ACHN (cell line): ENCODE results near the gene FASTKD2.

Experiments used
- DNase-seq: peaks from one replicate; pipeline ENCODE4 v3.0.0-alpha.2; 2015
- in situ Hi-C: cut with HindIII; loops from 2 replicates; pipeline ENCODE4 v1.10.0; 2017; ENCODE audit warnings: low sequenced_read_pairs, low pct_ligation_motif_present, low pct_unique_long_range_greater_than_20kb

The FASTKD2 gene

DNA sequence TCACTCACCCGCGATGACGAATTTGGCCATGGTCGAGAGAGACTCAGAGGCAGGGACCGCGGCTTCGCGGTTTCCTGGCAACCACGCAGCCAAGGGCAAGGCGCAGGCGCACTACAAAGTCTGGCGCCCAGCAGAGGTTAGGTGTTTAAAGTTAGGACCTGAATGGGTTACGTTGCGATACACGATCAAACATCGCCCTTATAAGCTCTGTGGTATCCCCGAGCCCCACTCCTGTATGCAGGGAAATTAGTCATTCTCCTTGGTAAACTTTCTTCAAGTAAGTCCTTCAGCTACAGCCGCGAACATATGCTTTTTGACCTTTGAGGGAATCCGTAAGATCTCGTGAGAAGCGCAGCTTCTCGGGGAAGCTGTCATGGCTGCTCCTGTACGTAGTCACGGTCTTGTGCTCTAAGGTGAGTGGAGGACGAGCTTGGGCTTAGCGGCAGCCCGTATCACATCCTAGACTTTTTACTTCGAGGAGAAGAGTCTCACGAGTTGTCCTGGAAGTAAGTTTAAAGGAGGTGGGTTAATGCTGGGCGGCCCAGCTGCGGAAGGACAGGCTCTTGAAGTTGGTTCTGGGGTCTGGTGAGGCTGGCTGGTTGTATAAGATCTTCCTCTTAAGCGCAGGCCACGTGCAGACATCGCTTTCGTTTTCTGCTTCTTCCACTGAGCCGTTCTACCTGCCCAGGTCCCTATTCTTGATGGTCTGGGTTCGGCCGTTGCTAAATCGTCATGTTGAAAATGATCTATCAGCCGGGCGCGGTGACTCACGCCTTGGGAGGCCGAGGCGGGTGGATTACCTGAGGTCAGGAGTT, at the start of gene FASTKD2, which contains the start of gene MDH1B:
TSS of gene FASTKD2 (plus strand) at position 365 of the 815 bp plus-strand sequence. CDS start 1,088 bp downstream, outside the sequence.
TSS of gene MDH1B (minus strand) at position 87 of the 815 bp plus-strand sequence. CDS start at position 30, 57 bp downstream.
- in situ Hi-C loops, result no loop called here
- peak; percentile 95 for DNase-seq

DNA sequence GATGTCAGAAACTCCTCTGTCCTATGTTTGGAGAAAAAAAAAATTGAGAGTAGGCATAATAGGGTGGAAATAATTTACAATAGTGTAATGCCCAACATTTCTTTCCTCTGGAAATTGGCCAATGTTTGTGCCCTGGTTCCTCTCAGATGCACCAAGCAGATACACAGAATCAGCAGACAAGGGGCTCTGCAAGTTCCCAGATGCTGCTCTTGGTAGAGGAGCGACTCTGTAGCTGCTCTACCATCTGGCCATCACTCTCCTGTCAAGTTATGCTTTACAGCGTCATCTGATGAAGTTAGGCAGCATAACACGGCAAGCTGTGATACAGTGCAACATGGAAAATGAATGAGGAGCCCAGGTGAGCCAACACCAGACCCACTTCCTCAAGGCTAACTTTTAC, 48.8 kb upstream of the FASTKD2 start:
- in situ Hi-C loops, result no loop called here
- no peak for DNase-seq

DNA sequence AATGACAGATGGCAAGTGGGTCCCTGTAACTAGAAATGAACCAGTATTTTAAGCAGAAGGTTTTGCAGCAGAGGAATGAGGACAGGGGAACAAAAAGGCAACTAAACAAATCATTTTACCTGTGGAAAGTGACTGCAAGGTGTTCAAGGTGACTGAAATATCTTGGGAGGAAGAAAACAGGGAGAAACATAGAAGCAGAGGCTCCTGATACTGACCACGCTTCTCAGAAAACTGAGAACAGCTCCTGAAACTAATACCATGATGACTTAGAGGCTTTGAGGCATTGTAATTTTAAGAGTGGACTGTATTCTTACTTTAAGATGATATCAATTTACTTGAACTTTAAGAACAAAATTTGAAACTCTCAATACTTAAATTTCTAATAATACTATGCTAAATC, 47.1 kb upstream of the FASTKD2 start, which contains the start of gene DYTN:
TSS of gene DYTN (minus strand) at position 101 of the 400 bp plus-strand sequence. CDS start 117 bp downstream, outside the sequence.
- DNase-seq, result no peak
- in situ Hi-C loops, result no loop called here

DNA sequence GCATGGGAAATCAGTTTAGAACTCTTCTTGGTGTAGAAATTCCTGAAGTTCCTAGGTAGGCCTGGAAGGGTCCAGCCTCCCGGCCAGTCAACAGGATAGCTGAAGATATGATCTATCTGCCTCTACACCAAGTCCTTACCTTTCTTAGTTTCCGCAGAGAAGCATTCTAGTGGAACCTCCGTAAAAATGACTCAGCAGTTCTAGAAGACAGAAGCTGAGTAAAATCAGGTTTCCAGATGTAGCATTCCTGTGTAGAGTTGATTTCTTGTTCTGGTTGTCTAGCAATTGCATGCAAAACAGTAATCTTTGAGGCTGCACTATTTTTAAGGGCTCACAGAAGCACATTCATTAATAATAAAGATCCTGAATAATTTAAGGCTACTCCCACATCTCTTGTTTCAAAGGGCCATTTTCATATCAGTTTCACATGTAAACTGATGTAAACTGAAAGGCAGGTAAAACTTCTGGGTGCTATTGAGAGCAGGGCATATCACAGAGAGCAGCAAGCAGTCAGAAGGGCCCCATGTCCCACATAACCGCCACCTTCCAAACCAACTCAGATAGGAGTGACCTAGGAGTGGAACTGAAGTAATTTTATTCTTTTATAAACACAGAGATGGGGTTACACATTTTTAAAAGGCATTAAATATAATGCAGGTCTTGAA, 44.0 kb upstream of the FASTKD2 start:
- in situ Hi-C loops, result no loop called here
- no peak for DNase-seq

DNA sequence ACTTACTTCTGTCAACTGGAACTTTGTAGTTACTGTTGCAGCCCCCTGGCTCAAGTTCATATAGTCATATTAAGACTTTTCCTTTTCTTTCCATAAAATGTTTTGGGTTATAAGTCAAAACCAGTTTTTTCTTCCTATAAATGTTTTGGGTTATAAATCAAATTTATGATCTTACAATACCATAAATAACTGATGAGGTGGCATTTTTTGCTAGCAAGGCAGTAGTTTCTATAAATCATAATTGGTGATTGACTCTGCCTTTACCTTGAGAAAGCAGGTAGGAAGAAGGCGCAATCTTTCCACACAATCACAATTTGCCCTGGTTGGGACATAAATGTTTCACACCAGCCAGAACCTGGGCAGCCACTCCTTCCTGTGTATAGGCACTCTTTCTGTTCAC, 42.1 kb upstream of the FASTKD2 start:
- in situ Hi-C loops, result no loop called here

DNA sequence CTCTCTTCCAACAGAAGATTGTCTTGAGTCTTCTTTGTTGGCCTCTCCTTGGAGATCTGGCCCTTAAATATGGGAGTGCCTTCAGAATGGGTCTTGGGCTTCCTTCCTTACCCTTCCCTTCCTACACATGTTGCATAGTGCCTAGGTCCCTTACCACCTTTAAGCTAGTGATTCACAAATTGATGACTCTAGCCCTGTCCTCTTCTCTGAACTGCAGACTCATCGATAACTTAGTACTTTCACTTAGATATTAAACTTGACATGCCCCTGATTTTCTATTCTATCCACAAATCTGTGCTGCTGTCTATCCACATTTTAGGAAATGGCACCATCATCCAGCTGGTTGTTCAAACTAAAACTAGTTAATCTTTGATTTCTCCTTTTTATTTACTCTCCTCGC, 38.1 kb upstream of the FASTKD2 start:
- DNase-seq, result no peak
- in situ Hi-C loops, result no loop called here

More for the DNA sequence above, 42.1 kb upstream of the FASTKD2 start:
- no peak for DNase-seq

DNA sequence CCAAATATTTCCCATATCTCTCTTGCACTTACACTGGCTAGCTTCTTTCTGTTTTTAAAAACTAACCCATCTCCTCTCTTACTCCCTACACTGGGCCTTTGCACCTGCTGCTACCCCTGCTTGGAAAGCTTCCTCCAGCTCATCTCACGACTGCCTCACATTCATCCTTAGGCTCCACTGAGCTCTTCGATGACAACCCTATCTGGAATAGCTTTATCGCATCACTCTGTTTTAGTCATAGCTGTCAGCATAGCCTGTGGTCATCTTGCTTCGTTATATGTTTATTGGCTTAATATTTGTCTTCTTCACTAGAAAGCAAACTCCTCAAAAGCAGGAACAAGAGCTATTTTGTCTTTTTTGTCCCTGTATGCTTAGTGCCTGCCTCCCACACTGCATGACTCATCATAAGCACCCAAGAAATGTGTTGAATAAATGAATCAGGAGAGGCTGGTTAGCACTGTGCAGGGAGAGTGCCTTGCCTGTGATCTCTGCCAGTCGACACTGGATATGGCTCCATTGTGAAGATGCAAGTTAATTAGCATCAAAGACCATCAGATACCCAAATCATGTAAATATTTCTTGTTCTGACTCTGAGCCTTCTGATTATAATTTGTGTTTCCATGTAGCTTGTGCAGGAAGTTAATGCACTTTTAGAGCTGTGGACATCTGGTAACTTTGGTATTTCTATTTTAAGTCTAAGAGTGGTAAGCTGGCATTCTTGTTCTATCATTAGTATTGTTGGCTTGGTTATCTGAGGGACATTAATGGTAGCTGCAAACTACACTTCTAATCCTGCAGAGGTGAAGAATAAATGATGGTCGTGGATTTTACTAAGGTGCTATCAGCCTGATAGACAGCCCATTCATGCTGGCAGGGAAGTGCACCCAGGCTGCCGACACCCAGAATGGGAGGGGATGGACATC, 36.9 kb upstream of the FASTKD2 start:
- in situ Hi-C loops, result no loop called here
- peak; percentile 18 for DNase-seq

DNA sequence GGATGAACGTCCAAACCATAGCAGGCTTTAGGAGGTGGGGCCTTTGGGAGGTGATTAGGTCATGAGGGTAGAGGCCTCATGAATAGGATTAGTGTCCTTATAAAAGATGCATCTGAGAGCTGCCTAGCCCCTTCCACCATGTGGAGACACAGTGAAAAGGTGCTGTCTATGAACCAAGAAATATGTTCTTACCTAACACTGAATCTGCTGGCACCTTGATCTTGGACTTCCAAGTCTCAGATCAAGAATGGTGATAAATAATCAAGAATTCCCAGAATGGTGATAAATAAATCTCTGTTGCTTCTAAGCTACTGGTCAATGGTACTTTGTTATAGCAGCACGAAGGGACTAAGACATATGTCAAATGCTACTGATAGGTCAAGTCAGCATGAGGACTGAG, 32.1 kb upstream of the FASTKD2 start:
- no peak for DNase-seq
- in situ Hi-C loops, result no loop called here

DNA sequence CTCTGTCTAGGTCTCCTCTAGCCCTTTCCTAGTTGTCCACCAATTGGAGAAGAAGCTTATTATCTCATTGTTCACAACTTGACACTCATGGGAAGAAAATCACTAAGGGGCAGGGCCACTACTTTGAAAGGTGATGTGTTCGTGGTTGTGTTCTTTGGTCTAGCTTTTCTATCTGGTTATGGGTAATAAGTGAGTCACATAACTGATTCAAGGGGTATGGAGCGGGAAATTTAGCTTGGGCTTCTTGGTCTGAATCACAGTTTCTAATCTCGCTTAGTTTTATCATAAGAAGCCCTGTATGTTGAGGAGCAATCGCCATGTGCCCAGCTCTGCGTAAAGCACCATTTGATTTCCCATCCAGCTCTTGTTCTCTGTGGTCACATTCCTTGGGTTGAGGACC, 28.5 kb upstream of the FASTKD2 start:
- DNase-seq, result no peak
- in situ Hi-C loops, result no loop called here

DNA sequence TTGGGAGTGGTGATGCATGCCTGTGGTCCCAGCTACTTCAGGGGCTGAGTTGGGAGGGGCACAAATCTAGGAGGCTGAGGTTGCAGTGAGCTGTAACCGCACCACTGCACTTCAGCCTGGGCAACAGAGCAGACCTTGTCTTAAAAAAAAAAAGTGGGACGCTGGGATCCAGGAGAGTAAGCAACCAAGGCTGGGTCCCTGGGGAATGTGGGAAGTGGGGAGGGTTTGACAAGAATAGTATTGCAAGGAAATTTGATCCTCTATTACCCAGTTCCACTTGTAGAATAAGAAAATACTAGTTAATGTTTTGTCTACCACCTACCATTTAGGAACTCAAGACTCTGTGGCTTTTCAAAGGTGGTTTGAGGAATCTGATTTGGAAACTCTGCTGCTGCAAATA, 26.1 kb upstream of the FASTKD2 start:
- no peak for DNase-seq
- in situ Hi-C loops, result no loop called here

DNA sequence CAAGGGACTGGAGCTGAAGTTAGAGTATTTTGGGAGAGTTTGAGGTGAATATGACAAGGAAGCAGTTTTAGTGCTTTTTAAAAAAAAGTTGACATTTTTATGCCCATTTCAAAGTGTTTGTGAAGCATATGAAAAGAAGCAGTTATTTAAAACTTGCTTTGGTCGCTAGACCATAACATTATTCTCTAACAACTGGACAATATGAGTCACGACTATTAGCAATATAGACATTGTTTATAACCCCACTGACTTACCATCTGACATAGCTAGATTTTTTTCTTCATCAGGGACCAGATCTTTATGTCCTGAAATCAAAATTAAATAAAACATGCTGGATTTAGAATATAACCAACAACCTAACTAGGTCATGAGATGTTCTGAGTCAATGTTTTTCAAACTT, 24.6 kb upstream of the FASTKD2 start:
- DNase-seq, result no peak
- in situ Hi-C loops, result no loop called here

DNA sequence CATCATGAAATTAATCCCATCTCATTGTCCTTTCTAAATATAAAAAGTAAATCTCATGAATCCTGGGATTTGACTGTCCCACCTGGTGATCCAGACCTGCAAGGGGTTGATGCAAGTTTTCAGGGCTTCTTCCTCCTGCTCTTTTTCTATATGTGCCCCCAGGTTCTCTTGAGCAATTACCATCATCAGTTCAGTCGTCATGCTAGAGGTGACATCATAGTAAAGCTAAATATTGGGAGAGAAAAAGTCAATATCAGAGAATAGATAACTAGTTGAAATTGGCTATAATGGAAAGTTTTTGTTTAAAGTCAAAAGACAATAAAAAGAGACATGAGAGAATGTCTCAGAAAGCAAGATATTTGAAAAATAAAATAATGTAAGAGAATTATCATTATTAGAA, 8.6 kb upstream of the FASTKD2 start:
- no peak for DNase-seq
- in situ Hi-C loops, result no loop called here

DNA sequence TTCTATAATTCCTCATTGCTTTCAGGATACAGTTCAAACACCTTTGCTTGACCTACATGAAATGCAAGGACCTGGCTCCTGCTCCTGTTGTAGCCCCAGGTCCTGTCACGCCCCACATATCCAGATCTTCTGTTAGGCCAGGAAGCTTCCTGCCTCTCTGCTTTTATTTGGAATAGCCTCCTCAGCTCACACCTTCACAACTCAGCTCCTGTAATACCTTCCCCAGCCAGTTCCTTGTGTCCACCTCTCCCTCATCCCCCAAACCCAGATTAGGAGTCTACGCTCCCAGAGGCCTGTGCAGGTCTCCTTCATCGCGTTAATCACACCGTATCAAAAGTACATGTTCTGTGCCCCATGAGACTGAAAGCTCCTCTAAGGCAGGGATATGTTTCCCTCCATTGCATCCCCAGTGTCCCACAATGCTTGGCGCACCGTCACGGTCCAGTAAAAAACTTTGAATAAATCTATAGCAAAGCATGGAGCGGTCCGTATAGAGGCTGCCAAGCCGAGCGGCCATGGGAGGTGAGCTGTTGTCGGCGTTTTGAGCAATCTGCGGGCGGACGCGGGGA, 649 bp upstream of the FASTKD2 start:
- in situ Hi-C loops, result no loop called here
- no peak for DNase-seq

DNA sequence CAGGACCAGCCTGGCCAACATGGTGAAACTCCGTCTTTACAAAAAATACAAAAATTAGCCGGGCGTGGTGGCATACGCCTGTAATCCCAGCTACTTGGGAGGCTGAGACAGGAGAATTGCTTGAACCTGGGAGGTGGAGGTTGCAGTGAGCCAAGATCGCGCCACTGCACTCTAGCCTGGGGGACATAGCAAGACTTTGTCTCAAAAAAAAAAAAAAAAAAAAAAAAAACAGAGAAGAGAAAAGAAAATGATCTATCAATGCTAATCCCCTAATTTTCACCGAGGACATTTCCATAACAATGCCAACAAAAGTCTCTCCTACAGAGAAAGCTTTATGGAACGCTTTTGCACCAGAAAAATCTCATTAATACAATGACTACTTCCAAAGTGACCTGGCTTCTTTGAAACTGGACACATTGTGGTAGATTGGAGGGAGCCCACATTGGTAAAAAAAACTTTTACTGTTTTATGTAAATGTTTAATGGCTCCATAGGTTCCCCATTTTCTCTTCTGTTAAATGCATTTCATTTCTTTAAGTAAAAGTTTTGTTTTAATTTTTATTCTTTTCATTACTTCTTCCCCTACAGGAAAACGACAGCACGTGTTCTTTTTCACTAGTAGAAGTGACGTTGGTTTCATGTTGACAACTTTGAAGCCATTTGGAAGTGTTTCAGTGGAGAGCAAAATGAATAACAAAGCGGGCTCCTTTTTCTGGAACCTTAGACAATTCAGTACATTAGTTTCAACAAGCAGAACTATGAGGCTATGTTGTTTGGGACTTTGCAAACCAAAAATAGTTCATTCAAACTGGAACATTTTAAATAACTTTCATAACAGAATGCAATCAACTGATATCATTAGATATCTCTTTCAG, 888 bp downstream of the FASTKD2 start:
- DNase-seq, result no peak
- in situ Hi-C loops, result no loop called here

DNA sequence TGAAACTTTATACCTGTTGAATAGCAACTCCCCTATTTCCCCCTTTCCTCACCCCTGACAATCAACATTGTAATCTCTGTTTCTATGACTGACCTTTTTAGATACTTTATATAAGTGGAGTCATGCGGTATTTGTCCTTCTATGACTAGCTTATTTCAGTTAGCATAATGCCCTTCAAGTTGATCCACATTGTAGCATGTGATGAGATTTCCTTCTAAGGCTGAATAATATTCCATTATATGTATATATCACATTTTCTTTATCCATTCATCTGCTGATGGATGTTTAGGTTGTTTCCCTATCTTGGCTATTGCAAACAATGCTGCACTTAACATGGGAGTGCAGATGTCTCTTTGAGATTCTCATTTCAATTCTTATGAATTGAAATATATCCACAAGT, 9.5 kb downstream of the FASTKD2 start:
- in situ Hi-C loops, result loop anchor here (25.0 kb wide), 1 partner anchor 712 kb away; no protein-coding TSS in a partner anchor
- no peak for DNase-seq

DNA sequence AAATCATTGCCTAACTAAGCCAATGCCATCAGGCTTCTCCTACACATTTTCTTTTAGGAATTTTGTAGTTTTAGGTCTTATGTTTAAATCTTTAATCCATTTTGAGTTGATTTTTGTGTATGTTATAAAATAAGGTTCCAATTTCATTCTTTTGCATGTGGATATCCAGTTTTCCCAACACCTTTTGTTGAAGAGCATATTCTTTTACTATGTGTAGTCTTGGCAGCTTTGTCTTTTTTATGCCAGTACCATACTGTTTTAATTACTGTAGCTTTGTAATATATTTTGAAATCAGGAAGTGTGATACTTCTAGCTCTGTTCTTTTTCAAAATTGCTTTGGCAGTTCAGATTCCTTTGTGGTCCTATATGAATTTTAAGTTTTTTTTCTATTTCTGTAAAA, 11.0 kb downstream of the FASTKD2 start:
- in situ Hi-C loops, result loop anchor here (25.0 kb wide), 1 partner anchor 711 kb away; no protein-coding TSS in a partner anchor
- DNase-seq, result no peak

DNA sequence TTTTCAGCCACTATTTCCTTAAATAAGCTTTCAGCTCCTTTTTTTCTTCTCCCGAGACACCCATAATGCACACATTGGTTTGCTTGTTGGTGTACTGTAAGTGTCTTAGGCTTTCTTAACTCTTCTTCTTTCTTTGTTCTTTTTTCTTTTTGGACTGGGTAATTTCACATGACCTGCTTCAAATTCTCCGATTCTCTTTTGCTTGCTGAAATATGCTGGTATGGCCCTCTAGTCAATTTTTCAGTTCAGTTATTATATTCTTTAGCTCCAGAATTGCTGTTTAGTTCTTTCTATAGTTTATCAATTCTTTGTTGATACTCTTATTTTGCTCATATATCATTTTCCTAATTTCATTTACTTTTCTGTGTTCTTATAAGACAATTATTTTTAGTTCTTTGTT, 15.3 kb downstream of the FASTKD2 start:
- in situ Hi-C loops, result loop anchor here (25.0 kb wide), 1 partner anchor 707 kb away; no protein-coding TSS in a partner anchor
- DNase-seq, result no peak
